NCI-H345 (cell line): ENCODE data around the gene OR8B3.

Experiments used
- DNase-seq: peaks from one replicate; lab custom pipeline; 2025; lab: John Stamatoyannopoulos, UW

OR8B3 gene

DNA sequence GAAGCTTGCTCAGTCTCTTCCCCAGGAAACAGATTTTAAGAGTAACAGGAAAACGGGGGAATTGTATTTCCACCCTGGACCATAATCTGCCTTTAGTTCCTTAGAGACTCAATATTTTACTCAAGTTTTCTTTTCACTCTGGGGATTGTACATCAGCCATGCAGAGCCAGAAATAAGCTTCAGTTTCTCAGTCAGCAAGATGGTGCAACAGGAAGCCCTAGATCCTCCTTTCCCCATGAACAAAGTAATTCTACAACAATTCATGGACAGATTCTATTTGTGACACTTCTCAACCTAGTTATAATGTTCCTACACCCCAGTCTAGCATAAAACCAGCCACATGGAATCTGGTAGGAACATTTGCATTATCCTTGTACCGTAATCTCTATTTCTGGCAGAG lies 39.3 kb downstream of the OR8B3 start:
- DNase-seq, result no peak

DNA sequence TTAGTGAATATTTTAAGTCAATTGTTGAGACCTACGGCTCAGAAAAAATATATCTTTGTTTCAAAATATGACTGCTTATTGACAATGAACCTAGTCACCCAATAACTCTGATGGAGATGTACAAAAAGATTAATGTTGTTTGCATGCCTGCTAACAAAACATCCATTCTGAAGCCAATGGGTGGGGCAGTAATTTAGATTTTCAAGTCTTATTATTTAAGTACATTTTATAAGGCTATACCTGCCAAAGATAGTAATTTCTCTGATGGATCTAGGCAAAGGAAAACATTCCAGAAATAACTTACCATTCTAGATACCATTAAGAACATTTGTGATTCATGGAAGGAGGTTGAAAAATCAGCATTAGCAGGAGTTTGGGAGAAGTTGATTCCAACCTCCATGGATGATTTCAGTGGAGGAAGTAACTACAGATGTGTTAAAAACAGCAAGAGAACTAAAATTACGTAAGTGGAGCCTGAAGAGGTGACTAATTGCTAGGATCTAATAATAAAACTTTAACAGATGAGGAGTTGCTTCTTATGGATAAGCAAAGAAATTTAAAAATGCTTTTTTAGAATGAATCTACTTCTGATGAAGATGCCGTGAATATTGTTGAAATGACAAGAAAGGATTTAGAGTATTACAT lies 52.4 kb downstream of the OR8B3 start:
- DNase-seq, result no peak
